Prostate gland (tissue), 2 donors: ENCODE data around the gene COX20.

Source experiments
- CTCF ChIP-seq, 4 experiments: fragments of 200-600 bp in 2 of 4; fragments of 450-650 bp in 2 of 4; sonication (generic) in 2 of 4; IDR thresholded peaks; 1 replicate in 3 of 4; 2 replicates in 1 of 4; pipeline ENCODE4 v1.5.1; 2016 to 2019; ENCODE audit warnings: antibody characterized with exemption in 4 of 4, mild to moderate bottlenecking in 2 of 4, moderate library complexity in 2 of 4
- POLR2A ChIP-seq: fragments of 450-650 bp; IDR thresholded peaks from one replicate; pipeline ENCODE4 v1.6.1; 2016; ENCODE audit warnings: antibody characterized with exemption, mild to moderate bottlenecking
- POLR2AphosphoS5 ChIP-seq: sonication (generic); formaldehyde crosslinking; IDR thresholded peaks from one replicate; pipeline ENCODE4 v1.6.1; 2017; ENCODE audit warnings: antibody characterized with exemption

- TF ChIP-seq CTCF (IDR thresholded peaks at IDR 0.05), result no peak
- TF ChIP-seq POLR2AphosphoS5, result no peak
- TF ChIP-seq POLR2A, result no peak
Observed at GRCh38 chr1:244851546-244852231, 16.2 kb downstream of the COX20 start.
